Left ventricle myocardium inferior (tissue), 1 donor: Measurements from ENCODE around the gene NOTCH2. TPM values are rescaled to one million over a fixed set of nuclear protein-coding genes. Genes with fewer than 3 reads are reported as not detected.
A peak's percentile ranks its signal among the peaks of the same experiment; 100 is the strongest.

Experiments
- DNase-seq: peaks from one replicate; pipeline ENCODE4 v3.0.0-alpha.2; 2020
- H3K27ac ChIP-seq: fragments of 200-600 bp; replicated peaks from 2 replicates; pipeline ENCODE4 v1.8.0; 2021
- H3K27me3 ChIP-seq: fragments of 200-600 bp; 2 replicates; pipeline ENCODE4 v1.8.0; 2021; ENCODE audit warnings: low read depth
- H3K36me3 ChIP-seq: fragments of 200-600 bp; 2 replicates; pipeline ENCODE4 v1.8.0; 2021
- H3K4me1 ChIP-seq: fragments of 200-600 bp; 2 replicates; pipeline ENCODE4 v1.8.0; 2021
- H3K4me3 ChIP-seq: fragments of 200-600 bp; 2 replicates; pipeline ENCODE4 v1.8.0; 2021; ENCODE audit warnings: mild to moderate bottlenecking, moderate library complexity
- H3K9me3 ChIP-seq: fragments of 200-600 bp; replicated peaks from 2 replicates; pipeline ENCODE4 v1.8.0; 2021
- intact Hi-C: fragments of 100-400 bp; cut with micrococcal nuclease; formaldehyde crosslinking; loops from one replicate; pipeline ENCODE4 v1.11.0; 2022
- total RNA-seq: library from RNA; stranded (reverse); fragmentation: NEBNext Ultra II Directional; extraction: Animal tissue kit (Norgen Biotek cat#: 25700); gene quantifications from one replicate; pipeline ENCODE4 v1.2.1, GENCODE V29; 2021
- TF ChIP-seq, protein P1 (sequence below): fragments of 200-600 bp; IDR thresholded peaks from 2 replicates; pipeline ENCODE4 v1.8.0; 2021; ENCODE audit warnings: antibody characterized with exemption, mild to moderate bottlenecking, borderline replicate concordance
- donor health status: DM: no; HTN: yes; CAD: no; lungs with severe emphysema.

NOTCH2 gene
- total RNA-seq, 1 donor from 2014 or later: 16.1 TPM

DNA sequence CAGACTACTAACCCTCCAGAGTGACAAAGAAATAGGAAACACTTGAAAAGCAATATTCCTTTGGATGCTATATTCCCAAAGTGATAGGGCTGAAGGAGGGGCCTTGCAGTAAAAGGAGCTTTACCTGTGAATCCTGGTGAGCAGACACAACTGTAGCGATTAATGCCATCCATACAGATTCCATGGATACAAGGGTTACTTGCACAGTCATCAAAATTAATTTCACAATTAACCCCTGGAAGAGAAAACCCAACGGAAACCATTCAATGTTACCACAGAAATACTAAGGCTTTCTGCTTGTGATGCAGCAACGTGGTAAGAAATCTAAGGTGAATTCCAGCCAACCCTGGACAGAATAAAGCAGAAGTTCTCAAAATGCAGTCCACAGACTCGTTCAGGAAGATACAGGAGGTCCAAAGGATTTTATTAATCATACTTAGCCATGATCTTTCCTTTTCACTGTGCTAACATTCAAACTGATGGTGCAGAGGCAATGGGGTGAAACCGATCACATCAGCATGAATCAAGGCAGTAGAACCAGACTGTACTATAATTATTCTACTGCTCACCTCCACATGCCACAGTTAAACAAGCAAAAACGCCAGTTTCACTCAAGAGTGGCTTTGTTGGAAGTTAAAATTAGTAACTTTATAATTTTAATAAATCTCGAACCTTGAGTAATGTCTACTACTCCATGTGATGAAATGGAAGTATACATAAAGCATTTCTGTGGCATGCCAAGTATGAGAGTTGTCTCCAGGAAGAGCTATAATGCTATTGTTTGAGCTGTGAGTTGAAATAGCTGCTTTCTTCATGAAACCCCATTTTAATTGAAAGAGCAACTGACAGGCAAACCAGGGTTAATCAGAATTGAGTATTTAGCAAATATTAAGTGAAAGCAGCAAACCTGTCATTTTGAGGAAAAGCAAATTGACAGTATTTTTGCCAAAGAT is 109.9 kb downstream of the NOTCH2 start:
- intact Hi-C loops: no loop called here

DNA sequence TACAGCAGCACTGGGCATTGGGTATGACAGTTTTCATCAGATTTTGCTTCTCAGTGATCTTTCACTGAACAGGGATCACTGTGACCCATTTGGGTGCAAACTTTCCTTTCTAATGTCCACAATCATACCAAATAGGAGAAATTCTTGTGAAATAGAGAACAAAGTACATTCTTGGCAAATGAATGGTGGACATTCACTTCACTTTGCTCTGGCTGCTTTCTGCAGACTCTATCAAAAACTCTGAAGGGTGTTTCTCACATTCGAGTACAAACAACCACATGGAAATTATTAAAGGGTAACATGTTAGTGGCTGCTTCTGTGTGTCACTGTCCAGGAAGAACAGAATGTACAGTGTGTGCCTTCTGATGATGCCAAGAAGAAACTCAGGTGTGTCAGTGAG is 111.2 kb downstream of the NOTCH2 start:
- H3K4me3 ChIP-seq: no peak overlapping the region
- peaks cover 12% of the 10 kb centered on the region for H3K36me3 ChIP-seq
- TF ChIP-seq, protein P1, sequence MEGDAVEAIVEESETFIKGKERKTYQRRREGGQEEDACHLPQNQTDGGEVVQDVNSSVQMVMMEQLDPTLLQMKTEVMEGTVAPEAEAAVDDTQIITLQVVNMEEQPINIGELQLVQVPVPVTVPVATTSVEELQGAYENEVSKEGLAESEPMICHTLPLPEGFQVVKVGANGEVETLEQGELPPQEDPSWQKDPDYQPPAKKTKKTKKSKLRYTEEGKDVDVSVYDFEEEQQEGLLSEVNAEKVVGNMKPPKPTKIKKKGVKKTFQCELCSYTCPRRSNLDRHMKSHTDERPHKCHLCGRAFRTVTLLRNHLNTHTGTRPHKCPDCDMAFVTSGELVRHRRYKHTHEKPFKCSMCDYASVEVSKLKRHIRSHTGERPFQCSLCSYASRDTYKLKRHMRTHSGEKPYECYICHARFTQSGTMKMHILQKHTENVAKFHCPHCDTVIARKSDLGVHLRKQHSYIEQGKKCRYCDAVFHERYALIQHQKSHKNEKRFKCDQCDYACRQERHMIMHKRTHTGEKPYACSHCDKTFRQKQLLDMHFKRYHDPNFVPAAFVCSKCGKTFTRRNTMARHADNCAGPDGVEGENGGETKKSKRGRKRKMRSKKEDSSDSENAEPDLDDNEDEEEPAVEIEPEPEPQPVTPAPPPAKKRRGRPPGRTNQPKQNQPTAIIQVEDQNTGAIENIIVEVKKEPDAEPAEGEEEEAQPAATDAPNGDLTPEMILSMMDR: no peak
- intact Hi-C loops: no loop called here
- DNase-seq: no peak
- H3K27ac ChIP-seq: no peak overlapping the region
- no peaks in the 10 kb centered on the region for H3K27me3 ChIP-seq
- peaks cover 18% of the 10 kb centered on the region for H3K4me1 ChIP-seq
- H3K9me3 ChIP-seq: no peaks in the 10 kb centered on the region

More for the DNA sequence above, 109.9 kb downstream of the NOTCH2 start:
- Histone ChIP-seq H3K4me3 (no peak overlapping the region), H3K27ac (no peak overlapping the region), H3K36me3 (peaks cover 15% of the 10 kb centered on the region), H3K27me3 (no peaks in the 10 kb centered on the region), H3K4me1 (peaks cover 26% of the 10 kb centered on the region), H3K9me3 (no peaks in the 10 kb centered on the region)
- TF ChIP-seq, protein P1: no peak
- DNase-seq: no peak

DNA sequence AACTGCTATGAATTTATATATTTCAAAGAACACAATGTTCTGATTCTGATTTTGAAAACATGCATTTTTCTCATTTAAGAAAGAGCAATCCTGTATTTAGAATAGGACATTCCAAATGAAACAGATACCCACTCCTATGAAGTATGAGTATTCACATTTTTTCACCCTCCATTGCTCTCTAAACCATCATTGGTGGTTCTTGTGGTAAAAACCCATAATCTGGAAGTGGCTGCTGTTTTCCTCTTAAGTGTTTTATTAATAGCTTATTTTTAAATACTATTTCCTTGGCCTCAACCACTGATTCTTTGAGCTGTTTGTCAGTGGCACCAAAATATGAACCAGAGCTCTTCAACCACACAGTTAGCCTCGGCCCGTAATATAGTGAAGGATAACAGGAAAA is 113.2 kb downstream of the NOTCH2 start:
- Histone ChIP-seq H3K36me3 (peaks cover 23% of the 10 kb centered on the region), H3K27me3 (no peaks in the 10 kb centered on the region)
- intact Hi-C loops: no loop called here

DNA sequence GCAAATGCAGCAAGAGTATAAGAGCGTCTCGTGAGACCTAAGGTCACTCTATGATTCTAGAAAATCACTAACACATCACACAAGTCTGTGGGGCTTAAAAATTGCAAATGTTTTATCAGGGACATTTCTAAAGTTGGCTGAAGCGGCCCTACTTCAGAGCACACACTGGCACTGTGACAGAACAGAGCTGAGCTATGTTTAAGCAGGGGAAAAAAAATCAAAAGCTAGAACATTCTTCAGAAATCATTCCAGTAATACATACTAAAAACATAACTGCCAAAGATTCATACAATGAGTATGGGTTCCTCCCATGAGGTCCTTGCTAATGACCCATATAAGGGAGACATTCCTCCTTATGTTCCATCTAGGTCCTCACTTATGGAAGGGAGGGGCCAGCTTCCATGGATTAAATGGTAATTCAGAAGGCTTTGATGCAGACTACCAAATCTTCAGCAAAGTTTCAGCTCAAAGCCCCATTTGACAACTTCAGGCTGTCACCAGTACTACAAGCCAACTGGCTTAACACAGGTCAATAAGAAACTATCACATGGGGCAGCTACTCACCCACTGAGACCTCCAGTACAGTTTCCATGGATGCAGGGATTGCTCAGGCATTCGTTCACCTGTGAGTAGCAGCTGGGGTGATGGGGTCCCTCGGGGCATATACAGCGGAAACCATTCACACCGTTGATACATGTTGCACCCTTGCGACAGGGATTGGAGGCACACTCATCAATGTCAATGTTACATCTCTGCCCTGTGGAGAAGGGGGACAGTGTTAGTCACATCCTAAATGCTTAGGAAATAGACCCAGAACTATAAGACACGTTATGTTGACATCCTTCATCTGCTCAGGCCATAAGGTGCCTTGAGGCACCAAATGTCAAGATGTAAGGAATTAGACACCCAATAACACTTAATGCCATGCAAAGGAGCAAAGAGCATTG is 114.7 kb downstream of the NOTCH2 start:
- no peak for DNase-seq
- Histone ChIP-seq H3K36me3 (peaks cover 37% of the 10 kb centered on the region), H3K4me1 (peaks cover 6% of the 10 kb centered on the region), H3K9me3 (no peaks in the 10 kb centered on the region), H3K27ac (peak overlapping the region; percentile 7), H3K4me3 (no peak overlapping the region), H3K27me3 (no peaks in the 10 kb centered on the region)
- intact Hi-C loops: no loop called here
- TF ChIP-seq, protein P1: no peak

More for the DNA sequence above, 113.2 kb downstream of the NOTCH2 start:
- Histone ChIP-seq H3K4me3 (no peak overlapping the region), H3K9me3 (no peaks in the 10 kb centered on the region), H3K4me1 (peaks cover 6% of the 10 kb centered on the region), H3K27ac (no peak overlapping the region)
- TF ChIP-seq, protein P1: no peak
- DNase-seq: no peak

DNA sequence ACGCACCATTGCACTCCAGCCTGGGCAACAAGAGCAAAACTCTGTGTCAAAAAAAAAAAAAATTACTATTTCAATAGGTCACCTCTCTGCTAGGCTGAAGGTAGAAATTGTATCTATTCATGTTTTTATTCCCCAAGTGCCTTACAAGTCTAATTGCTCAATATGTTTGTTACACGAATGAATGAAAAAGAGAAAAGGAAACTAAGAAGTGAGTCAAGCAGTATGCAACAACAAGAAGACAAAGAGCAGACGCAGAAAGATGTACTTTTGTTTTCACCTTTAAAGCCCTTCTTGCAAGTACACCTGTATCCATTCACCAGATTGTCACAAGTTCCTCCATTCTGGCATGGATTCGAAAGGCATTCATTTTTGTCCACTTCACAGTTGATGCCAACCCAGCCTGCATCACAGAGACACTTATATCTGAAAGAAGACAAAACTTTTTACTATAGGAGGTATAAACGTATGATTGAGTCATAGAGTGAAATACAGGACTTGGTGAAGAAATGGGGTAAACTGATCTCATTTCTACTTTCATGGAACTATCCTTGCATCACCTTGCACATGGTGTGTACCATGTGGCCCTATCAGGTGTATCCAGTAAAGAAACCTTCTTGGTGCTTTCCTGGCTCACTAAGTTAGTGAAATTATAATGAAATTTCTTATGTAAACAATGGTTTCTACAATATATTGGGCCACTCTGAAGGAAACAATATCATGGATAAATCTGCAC is 116.0 kb downstream of the NOTCH2 start:
- H3K4me3 ChIP-seq: no peak overlapping the region
- DNase-seq: no peak
- H3K36me3 ChIP-seq: peaks cover 39% of the 10 kb centered on the region
- intact Hi-C loops: no loop called here
- H3K27ac ChIP-seq: no peak overlapping the region
- TF ChIP-seq, protein P1: no peak
- H3K4me1 ChIP-seq: peaks cover 6% of the 10 kb centered on the region
- H3K9me3 ChIP-seq: no peaks in the 10 kb centered on the region
- no peaks in the 10 kb centered on the region for H3K27me3 ChIP-seq
